NCI-H82 (cell line): Measurements from ENCODE around the gene UXS1.

ENCODE experiments used
- DNase-seq: peaks from one replicate; lab custom pipeline; 2025; lab: John Stamatoyannopoulos, UW

The UXS1 gene

DNA sequence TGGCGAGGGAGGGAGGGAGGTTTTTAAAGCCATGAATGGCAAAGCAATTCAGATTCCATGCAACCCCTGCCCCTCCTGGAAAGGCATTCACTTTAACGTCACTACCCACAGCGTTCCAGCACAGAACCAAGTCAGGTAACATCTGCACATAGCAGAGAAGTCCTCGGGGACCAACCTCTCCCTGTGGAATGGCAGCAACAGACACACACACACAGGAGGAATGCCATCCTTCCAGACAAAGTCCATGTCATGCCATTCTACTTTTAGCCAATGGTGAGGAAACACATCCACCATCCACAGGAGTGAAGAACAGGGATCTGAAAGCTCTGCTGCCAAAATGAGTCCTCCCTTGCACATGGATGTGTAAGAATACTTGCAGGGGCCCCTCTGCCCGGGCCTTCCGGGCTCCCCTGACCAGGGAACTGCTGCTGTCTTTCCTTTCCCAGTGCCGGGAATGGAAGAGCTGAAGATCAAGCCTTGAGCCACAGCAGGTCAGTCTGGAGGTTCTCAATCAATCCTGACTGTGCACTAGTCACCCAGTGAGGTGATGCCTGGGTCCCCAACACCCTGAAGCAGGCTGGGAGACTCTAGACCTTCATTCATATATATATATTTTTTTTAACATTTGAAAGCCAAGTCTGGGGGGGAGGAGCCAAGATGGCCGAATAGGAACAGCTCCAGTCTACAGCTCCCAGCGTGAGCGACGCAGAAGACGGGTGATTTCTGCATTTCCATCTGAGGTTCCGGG, 63.7 kb downstream of the UXS1 start:
- peak; percentile 10 for DNase-seq

GRCh38 chr2:106129592-106129991, 64.5 kb downstream of the UXS1 start:
- peak; percentile 59 for DNase-seq

GRCh38 chr2:106129150-106129549, 65.0 kb downstream of the UXS1 start:
- DNase-seq = peak; percentile 14

GRCh38 chr2:106127776-106128268, 66.3 kb downstream of the UXS1 start:
- no peak for DNase-seq

GRCh38 chr2:106127282-106127771, 66.8 kb downstream of the UXS1 start:
- DNase-seq = no peak

- DNase-seq = no peak
Observed at GRCh38 chr2:106126705-106127281, 67.3 kb downstream of the UXS1 start.

GRCh38 chr2:106126295-106126694, 67.8 kb downstream of the UXS1 start:
- DNase-seq = no peak

DNA sequence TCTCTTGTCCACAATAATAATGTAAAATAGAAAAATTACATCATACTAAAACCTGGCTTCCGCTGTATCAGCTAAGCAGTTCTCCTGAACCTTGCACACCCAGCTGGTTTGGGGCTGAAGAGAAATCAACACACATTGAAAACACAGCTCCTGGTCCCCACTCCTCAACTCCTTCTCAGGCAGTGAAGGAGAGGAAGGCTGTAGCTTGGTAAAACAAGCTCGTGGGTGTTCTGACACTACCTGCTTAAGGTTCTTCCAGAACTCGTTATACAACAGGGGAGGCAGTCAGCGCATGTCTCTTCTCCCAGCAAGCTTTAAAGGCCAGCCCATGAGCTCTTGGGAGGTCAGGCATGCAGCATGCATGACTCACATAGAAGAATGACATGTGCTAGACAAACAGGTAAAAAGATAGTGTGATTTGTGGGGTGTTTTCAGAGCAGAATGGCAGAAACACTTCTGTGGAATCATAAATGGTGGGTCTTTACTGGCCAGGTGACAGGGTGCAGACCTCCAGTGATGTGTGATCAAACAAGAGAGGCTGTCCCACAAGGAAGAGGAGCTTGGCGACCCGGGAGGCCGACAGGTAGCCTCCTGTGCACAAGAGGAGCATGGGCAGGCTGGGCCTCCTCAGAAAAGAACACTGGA, 69.1 kb downstream of the UXS1 start:
- DNase-seq = no peak

DNA sequence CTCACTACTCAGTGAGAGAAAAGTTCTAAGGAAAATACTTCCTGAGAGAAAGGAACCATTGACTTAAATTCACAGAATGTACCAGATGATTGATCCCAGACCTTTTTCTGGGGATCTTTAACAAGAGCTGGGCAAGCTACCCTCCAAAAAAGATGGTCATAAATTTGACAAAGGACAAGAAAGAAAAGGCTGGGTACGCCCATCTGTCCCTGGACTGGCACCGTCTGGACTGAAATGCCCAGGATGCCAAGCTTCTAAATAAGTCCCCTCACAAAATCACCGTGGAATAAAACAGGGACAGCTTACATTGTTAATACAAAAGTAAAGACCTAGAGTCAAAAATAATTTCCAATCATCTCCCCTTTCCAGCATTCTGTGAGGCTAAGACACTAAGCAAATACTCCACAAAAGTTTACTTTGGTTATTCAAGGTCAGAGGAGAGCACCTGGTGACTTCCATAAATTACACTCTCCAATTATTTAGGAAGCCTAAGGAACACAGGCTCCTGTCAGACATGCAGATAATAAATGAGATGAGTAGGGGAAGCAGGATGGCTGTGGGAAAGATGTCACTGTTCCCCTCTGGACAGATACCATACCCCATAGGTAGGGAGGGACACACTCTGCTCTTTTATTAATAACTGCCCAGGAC, 69.9 kb downstream of the UXS1 start:
- no peak for DNase-seq

- no peak for DNase-seq
Observed at GRCh38 chr2:106122157-106122556, 71.9 kb downstream of the UXS1 start.

DNA sequence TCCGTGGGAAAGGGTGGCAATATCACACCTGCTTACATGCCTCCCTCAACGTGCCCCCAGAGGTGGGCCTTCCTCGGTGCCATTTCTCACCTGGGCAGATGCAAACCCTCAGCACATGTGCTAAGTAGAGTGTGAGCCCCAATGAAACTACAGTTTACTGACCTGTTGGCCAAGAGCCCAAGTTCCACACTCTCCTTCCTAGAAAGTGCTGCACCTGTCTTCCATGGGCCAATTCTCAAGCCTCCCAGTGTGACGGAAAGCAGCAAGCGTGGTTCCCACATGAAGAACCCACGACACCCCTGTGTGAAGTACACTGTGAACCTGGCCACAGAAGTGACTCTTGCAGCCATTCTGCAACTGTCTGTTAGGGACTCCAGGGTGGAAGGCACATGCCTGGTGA, 73.7 kb downstream of the UXS1 start:
- DNase-seq = no peak

DNA sequence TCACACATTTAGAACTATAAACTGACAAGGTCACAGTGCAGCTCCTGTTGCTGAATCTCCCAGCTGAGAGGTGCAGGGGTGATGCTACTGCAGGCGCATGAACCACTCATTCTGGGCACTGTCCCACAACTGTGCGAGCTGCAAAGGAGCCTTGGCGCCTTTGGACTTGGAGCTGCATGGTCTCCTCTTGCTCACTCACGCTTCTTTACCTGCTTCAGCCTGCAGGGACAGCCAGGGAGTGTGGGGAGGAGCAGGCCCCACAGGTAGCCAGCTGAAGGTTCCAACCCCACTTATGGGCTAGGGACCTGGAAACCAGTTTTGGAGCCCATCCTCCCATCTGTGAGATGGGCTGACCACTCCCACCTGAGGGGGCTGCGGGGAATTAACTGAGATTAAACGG, 75.0 kb downstream of the UXS1 start:
- DNase-seq = no peak

- DNase-seq = no peak
Observed at GRCh38 chr2:106117882-106118684, 76.0 kb downstream of the UXS1 start.

DNA sequence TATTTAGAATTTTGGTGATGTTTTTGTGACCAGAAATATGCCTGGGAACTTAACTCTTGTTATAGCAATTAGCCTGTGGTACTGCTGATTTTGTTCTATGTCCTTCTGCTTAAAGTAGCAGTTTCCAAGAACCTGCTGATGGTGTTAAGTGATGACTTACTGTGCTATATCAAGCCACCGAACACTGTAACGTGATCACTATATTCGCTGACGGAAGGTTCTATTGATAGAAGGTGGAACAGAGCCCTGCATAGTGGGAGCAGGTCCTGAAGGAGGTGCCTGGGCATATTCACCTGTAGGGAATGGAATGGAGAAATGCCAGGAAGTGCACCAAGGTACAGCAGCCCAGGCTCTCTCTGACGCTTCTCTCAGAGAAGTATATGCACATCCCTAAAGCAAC, 76.8 kb downstream of the UXS1 start:
- no peak for DNase-seq

DNA sequence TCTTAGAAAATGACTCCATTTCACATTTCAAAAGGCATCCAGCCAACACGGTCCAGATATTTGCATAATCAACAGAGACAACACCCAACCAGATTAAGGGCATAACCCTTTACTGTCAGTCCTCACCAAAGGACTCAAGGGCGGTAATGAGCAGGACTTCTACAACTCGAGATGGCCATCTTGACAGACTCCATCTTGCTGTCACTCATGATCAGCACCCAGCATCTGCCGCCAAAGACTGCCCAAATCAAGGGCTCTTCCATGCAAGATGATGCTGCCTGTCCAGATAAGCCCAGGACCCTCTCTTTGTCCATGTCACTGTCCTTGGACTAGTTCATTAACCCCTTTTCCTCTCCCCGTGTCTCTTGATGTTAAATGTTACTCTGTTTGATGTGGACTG, 77.9 kb downstream of the UXS1 start:
- DNase-seq = no peak

DNA sequence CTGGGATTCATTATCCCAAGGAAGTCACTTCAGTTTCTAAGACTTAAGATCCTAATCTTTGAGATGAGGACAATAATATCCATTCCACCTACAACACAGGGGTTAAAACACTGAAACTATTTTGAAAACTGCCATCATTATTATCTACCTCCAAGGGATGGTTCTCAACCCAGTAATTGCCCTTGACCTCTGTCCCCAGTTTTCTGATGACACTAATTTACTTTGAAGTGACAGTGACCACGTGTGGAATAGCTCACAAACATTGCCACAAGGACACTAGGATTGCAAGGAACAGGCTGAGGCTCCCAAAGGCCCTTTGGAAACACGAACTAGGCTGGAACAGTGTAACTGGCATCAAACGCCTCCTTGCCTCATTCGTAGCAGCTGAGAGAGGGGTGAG, 78.4 kb downstream of the UXS1 start:
- no peak for DNase-seq

GRCh38 chr2:106115250-106115649, 78.9 kb downstream of the UXS1 start:
- no peak for DNase-seq

DNA sequence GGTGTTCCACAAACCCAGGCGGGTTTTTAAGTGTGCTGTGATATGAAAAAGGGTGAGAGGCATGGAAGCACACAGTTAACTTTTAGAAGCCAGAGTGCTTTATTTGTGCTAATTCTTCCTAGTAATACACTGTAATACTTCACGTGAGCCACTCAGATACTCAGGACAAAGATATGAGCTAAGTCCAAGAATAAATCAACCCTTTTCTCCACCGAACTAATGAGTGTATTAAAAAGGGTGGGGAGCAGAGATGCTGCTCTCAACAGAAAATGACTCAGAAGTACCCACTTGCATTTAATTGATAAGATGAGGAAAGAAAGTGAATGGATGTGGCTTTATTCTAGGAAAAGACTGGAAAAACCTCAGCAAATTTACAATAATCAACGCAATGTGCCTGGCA, 79.9 kb downstream of the UXS1 start:
- no peak for DNase-seq

DNA sequence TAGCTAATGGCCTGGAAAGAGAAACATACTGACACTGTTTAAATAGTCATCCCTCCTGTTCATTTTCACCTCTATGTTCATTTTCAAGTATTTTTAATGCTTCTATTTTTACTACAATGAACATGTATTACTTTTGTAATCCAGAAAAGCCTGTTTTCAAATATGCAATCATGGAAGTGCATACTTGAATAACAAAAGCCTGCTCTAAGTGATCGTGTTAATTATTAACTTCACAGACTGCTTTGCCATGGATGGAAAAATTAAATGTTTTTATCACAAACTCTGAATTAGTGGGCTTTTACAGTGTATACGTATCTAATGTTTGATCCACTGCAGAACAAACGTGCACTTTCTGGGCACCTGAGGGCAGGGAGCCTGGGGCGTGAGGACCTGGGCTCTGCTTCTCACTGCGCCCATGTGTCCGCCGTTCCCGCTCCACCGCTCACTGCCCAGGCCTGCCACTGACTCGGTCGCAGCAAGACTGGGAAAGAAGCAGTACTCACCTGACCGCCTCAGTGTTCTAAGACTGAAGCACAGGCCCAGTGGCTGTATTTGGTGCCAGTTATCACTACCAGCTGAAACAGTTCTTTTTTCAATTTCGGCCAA, 80.6 kb downstream of the UXS1 start:
- DNase-seq = no peak

GRCh38 chr2:106111882-106112571, 82.1 kb downstream of the UXS1 start:
- DNase-seq = no peak
